Ishikawa (cell line): ENCODE measurements around the gene EBF4.

ENCODE experiments used
- CEBPB ChIP-seq: IDR thresholded peaks from 2 replicates; pipeline ENCODE4 v1.6.1; 2012
- CREB1 ChIP-seq: IDR thresholded peaks from 2 replicates; pipeline ENCODE4 v1.6.1; 2012; ENCODE audit warnings: low read depth
- EGR1 ChIP-seq: IDR thresholded peaks from 2 replicates; pipeline ENCODE4 v1.6.1; 2012
- EP300 ChIP-seq: IDR thresholded peaks from 2 replicates; pipeline ENCODE4 v1.6.1; 2012; ENCODE audit warnings: borderline replicate concordance
- FOXM1 ChIP-seq: IDR thresholded peaks from 2 replicates; pipeline ENCODE4 v1.6.1; 2012; ENCODE audit warnings: low read depth, borderline replicate concordance
- NFIC ChIP-seq: IDR thresholded peaks from 2 replicates; pipeline ENCODE4 v1.6.1; 2012
- RAD21 ChIP-seq: IDR thresholded peaks from 2 replicates; pipeline ENCODE4 v1.6.1; 2012; ENCODE audit warnings: low read depth
- TAF1 ChIP-seq: IDR thresholded peaks from 2 replicates; pipeline ENCODE4 v1.6.1; 2012; ENCODE audit warnings: low read depth, mild to moderate bottlenecking
- TCF12 ChIP-seq: IDR thresholded peaks from 2 replicates; pipeline ENCODE4 v1.6.1; 2012; ENCODE audit warnings: low read depth
- TEAD4 ChIP-seq: IDR thresholded peaks from 2 replicates; pipeline ENCODE4 v1.6.1; 2012
- YY1 ChIP-seq: IDR thresholded peaks from 2 replicates; pipeline ENCODE4 v1.6.1; 2012; ENCODE audit warnings: low read depth
- ZBTB7A ChIP-seq: IDR thresholded peaks from 2 replicates; pipeline ENCODE4 v1.6.1; 2012; ENCODE audit warnings: low read depth
- TF ChIP-seq, protein P1 (sequence below): IDR thresholded peaks from 2 replicates; pipeline ENCODE4 v1.6.1; 2012; ENCODE audit warnings: low read depth, mild to moderate bottlenecking
- TF ChIP-seq, protein P2 (sequence below): IDR thresholded peaks from 2 replicates; pipeline ENCODE4 v1.6.1; 2012
- TF ChIP-seq, protein P3 (sequence below): IDR thresholded peaks from 2 replicates; pipeline ENCODE4 v1.6.1; 2012

Gene EBF4

DNA sequence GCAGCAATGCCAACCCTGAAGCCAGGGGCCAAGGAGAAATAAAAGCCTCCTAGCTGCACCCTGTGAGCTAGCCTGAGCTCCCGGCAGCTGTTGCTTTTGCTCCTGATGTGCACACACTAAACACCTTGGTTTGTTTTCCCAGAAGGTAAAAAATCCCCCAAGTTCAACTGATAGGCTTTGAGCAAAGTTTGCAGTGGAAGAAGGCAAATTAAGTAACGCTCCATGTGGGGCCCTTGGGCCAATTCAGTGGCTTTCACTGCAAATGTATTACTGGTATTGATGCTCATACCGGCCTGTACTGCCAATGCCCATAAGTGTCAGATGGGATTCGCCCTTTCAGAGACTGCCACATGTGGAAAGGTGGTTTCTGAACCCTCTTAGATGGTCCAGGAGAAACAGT is 19.1 kb upstream of the EBF4 start:
- TF ChIP-seq TCF12 (no peak), NFIC (no peak), RAD21 (no peak), EP300 (no peak), EGR1 (no peak), ZBTB7A (no peak), CEBPB (no peak), CREB1 (no peak), TAF1 (no peak)
- TF ChIP-seq, protein P1, sequence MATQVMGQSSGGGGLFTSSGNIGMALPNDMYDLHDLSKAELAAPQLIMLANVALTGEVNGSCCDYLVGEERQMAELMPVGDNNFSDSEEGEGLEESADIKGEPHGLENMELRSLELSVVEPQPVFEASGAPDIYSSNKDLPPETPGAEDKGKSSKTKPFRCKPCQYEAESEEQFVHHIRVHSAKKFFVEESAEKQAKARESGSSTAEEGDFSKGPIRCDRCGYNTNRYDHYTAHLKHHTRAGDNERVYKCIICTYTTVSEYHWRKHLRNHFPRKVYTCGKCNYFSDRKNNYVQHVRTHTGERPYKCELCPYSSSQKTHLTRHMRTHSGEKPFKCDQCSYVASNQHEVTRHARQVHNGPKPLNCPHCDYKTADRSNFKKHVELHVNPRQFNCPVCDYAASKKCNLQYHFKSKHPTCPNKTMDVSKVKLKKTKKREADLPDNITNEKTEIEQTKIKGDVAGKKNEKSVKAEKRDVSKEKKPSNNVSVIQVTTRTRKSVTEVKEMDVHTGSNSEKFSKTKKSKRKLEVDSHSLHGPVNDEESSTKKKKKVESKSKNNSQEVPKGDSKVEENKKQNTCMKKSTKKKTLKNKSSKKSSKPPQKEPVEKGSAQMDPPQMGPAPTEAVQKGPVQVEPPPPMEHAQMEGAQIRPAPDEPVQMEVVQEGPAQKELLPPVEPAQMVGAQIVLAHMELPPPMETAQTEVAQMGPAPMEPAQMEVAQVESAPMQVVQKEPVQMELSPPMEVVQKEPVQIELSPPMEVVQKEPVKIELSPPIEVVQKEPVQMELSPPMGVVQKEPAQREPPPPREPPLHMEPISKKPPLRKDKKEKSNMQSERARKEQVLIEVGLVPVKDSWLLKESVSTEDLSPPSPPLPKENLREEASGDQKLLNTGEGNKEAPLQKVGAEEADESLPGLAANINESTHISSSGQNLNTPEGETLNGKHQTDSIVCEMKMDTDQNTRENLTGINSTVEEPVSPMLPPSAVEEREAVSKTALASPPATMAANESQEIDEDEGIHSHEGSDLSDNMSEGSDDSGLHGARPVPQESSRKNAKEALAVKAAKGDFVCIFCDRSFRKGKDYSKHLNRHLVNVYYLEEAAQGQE = no peak

DNA sequence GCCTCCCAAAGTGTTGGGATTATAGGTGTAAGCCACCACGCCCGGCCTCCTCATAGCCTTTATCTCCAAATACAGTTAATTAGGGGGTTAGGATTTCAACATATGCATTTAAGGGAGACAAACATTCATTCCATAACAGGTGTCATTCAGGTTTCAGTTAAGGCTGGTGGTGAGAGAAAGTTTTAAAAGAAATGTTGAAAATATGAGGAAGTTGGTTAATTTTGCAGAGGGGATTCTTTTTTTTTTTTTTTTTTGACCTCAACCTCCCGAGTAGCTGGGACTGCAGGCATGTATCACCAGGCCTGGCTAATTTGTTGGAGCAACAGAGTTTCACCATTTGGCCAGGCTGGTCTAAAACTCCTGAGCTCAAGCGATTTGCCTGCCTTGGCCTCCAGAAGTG is 12.5 kb upstream of the EBF4 start:
- no peak for TF ChIP-seq YY1
- no peak for TF ChIP-seq EP300
- TF ChIP-seq TAF1 = no peak
- TF ChIP-seq CREB1 = no peak
- no peak for TF ChIP-seq CEBPB

DNA sequence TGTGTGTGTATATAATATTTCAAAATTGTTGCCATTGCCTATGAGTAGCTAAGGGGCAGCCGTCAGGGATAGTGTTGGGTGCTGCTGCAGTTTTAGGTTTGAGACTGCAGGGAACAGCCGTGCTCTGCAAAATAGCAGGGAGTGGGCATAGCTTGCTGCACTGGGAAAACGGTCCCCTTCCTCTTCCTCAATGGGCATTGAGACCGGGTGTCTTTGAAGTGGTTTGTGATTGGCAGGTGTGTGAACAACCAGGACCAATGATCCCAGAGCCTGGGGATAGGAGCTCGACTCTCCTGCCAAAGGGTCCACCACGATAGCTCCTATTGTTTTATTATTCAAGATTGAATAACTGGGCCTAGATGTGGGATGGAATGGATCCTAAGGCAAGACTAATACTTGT is 5.1 kb upstream of the EBF4 start:
- TF ChIP-seq, protein P2, sequence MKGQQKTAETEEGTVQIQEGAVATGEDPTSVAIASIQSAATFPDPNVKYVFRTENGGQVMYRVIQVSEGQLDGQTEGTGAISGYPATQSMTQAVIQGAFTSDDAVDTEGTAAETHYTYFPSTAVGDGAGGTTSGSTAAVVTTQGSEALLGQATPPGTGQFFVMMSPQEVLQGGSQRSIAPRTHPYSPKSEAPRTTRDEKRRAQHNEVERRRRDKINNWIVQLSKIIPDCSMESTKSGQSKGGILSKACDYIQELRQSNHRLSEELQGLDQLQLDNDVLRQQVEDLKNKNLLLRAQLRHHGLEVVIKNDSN = no peak
- no peak for TF ChIP-seq TCF12
- no peak for TF ChIP-seq RAD21
- no peak for TF ChIP-seq TAF1
- no peak for TF ChIP-seq FOXM1
- TF ChIP-seq, protein P3, sequence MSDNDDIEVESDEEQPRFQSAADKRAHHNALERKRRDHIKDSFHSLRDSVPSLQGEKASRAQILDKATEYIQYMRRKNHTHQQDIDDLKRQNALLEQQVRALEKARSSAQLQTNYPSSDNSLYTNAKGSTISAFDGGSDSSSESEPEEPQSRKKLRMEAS = no peak
- TF ChIP-seq EGR1 = no peak
- TF ChIP-seq NFIC = no peak
- TF ChIP-seq TEAD4 = no peak
- TF ChIP-seq, protein P1 = no peak
- TF ChIP-seq YY1 = no peak
- TF ChIP-seq CREB1 = no peak
- no peak for TF ChIP-seq ZBTB7A
- no peak for TF ChIP-seq EP300
- no peak for TF ChIP-seq CEBPB

DNA sequence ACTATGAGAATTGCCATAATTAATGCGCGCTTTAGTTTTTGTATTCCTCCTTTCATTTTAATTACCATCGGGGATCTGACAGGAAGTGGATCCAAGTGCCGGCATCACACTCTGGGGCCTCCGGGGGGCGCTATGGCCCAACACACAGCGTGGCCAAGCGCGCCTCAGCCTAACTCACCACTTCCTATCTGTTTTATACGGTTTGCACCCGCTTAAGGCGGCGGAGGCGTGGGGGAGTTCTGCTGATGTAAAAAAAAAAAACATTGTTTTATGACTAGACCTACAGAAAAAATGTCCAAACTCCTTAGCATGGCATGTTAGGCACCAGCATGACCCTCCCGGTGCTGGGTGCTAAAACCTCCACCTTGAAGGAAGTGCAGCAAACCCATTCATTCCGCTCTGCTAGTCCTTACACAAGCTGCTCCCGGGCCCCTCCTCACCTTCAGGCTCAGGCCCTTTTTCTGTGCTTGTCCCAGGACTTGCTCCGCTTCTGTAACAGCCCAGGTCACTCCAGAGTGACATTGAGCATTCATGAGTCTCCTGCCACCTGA is 4.5 kb upstream of the EBF4 start:
- TF ChIP-seq CREB1 = no peak
- TF ChIP-seq, protein P2 = no peak
- peak; percentile 78 for TF ChIP-seq RAD21
- TF ChIP-seq EGR1 = no peak
- TF ChIP-seq YY1 = no peak
- TF ChIP-seq TCF12 = no peak
- no peak for TF ChIP-seq EP300

DNA sequence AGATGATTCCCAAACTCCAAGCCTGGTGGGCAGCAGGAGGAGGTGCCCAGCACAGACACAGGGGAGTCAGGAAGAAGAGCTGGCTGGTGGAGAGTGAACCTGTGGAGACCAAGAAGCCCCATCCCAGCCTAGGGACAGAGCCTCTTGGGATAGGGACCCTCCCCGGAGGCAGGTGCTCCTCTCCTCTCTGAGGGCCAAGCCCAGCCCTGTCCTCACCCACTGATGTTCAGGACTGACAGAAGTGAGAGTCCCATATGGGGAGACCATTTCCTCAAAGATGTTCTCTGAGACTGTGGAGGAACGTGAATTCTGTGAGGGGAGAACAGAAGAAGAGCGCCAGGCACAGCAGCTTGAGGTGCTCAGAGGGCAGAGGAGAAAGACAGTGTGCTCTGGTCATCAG is 2.4 kb upstream of the EBF4 start:
- TF ChIP-seq FOXM1 (no peak), YY1 (no peak), NFIC (no peak), EP300 (no peak), ZBTB7A (no peak), RAD21 (no peak), TAF1 (no peak), TCF12 (no peak), CREB1 (no peak), EGR1 (no peak), TEAD4 (no peak), CEBPB (no peak)
- TF ChIP-seq, protein P2 = no peak
- TF ChIP-seq, protein P1 = no peak
- TF ChIP-seq, protein P3 = no peak
